H1 (cell line): Measurements from ENCODE around the gene AIF1L.

ENCODE experiments used
- CHD2 ChIP-seq: IDR thresholded peaks from 2 replicates; pipeline ENCODE4 v1.6.1; 2012; ENCODE audit warnings: low read length, improper control_type of control experiment
- CTCF ChIP-seq, 3 experiments: IDR thresholded peaks; 1 replicate in 2 of 3; 2 replicates in 1 of 3; pipeline versions ENCODE4 v1.5.1 to v1.6.1; 2011; ENCODE audit warnings: low read length in 3 of 3, mild to moderate bottlenecking in 3 of 3, inconsistent platforms in 2 of 3, low read depth in 1 of 3, moderate library complexity in 1 of 3; ENCODE audit not compliant: insufficient read depth in 1 of 3; ENCODE audit errors: control extremely low read depth in 1 of 3
- E2F6 ChIP-seq: IDR thresholded peaks from 2 replicates; pipeline ENCODE4 v1.6.1; 2012; ENCODE audit warnings: inconsistent platforms
- EZH2 ChIP-seq: fragments of 200-600 bp; sonication (generic); IDR thresholded peaks from 2 replicates; pipeline ENCODE4 v1.7.1; 2012; ENCODE audit warnings: low read depth, mild to moderate bottlenecking, moderate library complexity, low read length, inconsistent platforms; ENCODE audit not compliant: severe bottlenecking
- HDAC2 ChIP-seq, 2 experiments: fragments of 300-600 bp in 1 of 2; sonication (generic) in 1 of 2; IDR thresholded peaks; 2 replicates each; pipeline ENCODE4 v1.6.1; 2011 to 2012; ENCODE audit warnings: low read depth in 2 of 2, low read length in 2 of 2, mild to moderate bottlenecking in 2 of 2, moderate library complexity in 2 of 2, borderline replicate concordance in 1 of 2, inconsistent platforms in 1 of 2
- POLR2A ChIP-seq, 2 experiments: IDR thresholded peaks; 1 replicate in 1 of 2; 2 replicates in 1 of 2; pipeline ENCODE4 v1.6.1; 2011; ENCODE audit warnings: low read depth in 2 of 2, low read length in 2 of 2, mild to moderate bottlenecking in 2 of 2; ENCODE audit errors: control extremely low read depth in 1 of 2
- RAD21 ChIP-seq, 2 experiments: IDR thresholded peaks in 1 of 2; conservative IDR thresholded peaks in 1 of 2; 2 replicates each; pipeline ENCODE4 v1.6.1; 2011; ENCODE audit warnings: low read depth in 2 of 2, low read length in 2 of 2, improper control_type of control experiment in 1 of 2, inconsistent platforms in 1 of 2, mild to moderate bottlenecking in 1 of 2, moderate library complexity in 1 of 2
- SIN3A ChIP-seq, 2 experiments: IDR thresholded peaks in 1 of 2; conservative IDR thresholded peaks in 1 of 2; 2 replicates each; pipeline ENCODE4 v1.6.1; 2011 to 2012; ENCODE audit warnings: low read length in 2 of 2, improper control_type of control experiment in 1 of 2, low read depth in 1 of 2, mild to moderate bottlenecking in 1 of 2

- TF ChIP-seq CTCF (IDR thresholded peaks at IDR 0.05; ENCODE audit: control extremely low read depth in 1 of 3, insufficient read depth in 1 of 3, low read depth in 1 of 3, low read length in 3 of 3) = no peak
- TF ChIP-seq RAD21 (IDR thresholded peaks at IDR 0.05 in 1 of 2, conservative IDR thresholded peaks at IDR 0.05 in 1 of 2; ENCODE audit: low read depth in 2 of 2, low read length in 2 of 2) = no peak
- TF ChIP-seq HDAC2 (IDR thresholded peaks at IDR 0.05; ENCODE audit: borderline replicate concordance in 1 of 2, low read depth in 2 of 2, low read length in 2 of 2) = no peak
- no peak for TF ChIP-seq EZH2
- no peak for TF ChIP-seq CHD2
- TF ChIP-seq SIN3A (conservative IDR thresholded peaks at IDR 0.05 in 1 of 2, IDR thresholded peaks at IDR 0.05 in 1 of 2; ENCODE audit: low read depth in 1 of 2, low read length in 2 of 2) = no peak
- TF ChIP-seq POLR2A (IDR thresholded peaks at IDR 0.05; ENCODE audit: control extremely low read depth in 1 of 2, low read depth in 2 of 2, low read length in 2 of 2) = no peak
- TF ChIP-seq E2F6 = no peak
These were observed 6.7 kb downstream of the AIF1L start for GRCh38 chr9:131103024-131103423.
